H1 (cell line): Measurements from ENCODE around the gene BHMT. TPM values are rescaled to one million over a fixed set of nuclear protein-coding genes. Genes with fewer than 3 reads are reported as not detected.
"Not testable (repeated sequence)": the region's sequence is repeated elsewhere in the genome, so short reads cannot be mapped to it uniquely, and the experiment has no call there.

Experiments used
- CTCF ChIA-PET: fragments of 300-600 bp; sonication (Branson Sonifier 250); formaldehyde crosslinking; loops from one replicate; lab custom pipeline; 2021; ENCODE audit not compliant: partially characterized antibody; lab: Charles Lee
- POLR2A ChIA-PET: fragments of 300-600 bp; sonication (Branson Sonifier 250); formaldehyde crosslinking; loops from one replicate; lab custom pipeline; 2021; ENCODE audit warnings: inconsistent platforms; ENCODE audit not compliant: partially characterized antibody; lab: Charles Lee
- DNase-seq, 2 experiments: peaks; one replicate each; pipeline versions ENCODE4 v3.0.0 to v3.0.0-alpha.2; 2010 to 2022; ENCODE audit warnings: low spot score in 2 of 2, low read depth in 1 of 2, mixed read lengths in 1 of 2
- FAIRE-seq: peaks from 2 replicates; lab custom pipeline; 2011; peaks lifted over from hg19 to GRCh38; lab: Jason Lieb, UNC
- H2AFZ ChIP-seq: 2 replicates; pipeline ENCODE4 v1.8.1; 2012; ENCODE audit warnings: low read length, inconsistent platforms
- H2AK5ac ChIP-seq: 2 replicates; pipeline ENCODE4 v1.6.1; 2013; ENCODE audit warnings: low read depth, low read length
- H2BK120ac ChIP-seq: replicated peaks from 2 replicates; pipeline ENCODE3; 2013; ENCODE audit warnings: low read depth, low read length, inconsistent platforms
- H2BK12ac ChIP-seq: 2 replicates; pipeline ENCODE4 v1.6.1; 2013; ENCODE audit warnings: low read depth, low read length
- H2BK15ac ChIP-seq: 2 replicates; pipeline ENCODE4 v1.6.1; 2013; ENCODE audit warnings: low read length
- H2BK20ac ChIP-seq: 2 replicates; pipeline ENCODE4 v1.6.1; 2013; ENCODE audit warnings: low read length
- H2BK5ac ChIP-seq: 2 replicates; pipeline ENCODE4 v1.6.1; 2013; ENCODE audit warnings: low read depth, low read length
- H3K14ac ChIP-seq: 2 replicates; pipeline ENCODE4 v1.6.1; 2013; ENCODE audit warnings: inconsistent platforms; ENCODE audit not compliant: insufficient read length
- H3K18ac ChIP-seq: 2 replicates; pipeline ENCODE4 v1.6.1; 2013; ENCODE audit warnings: low read length; ENCODE audit errors: extremely low read depth
- H3K23ac ChIP-seq: 2 replicates; pipeline ENCODE4 v1.6.1; 2013; ENCODE audit warnings: inconsistent platforms; ENCODE audit not compliant: insufficient read length
- H3K23me2 ChIP-seq: 2 replicates; pipeline ENCODE4 v1.6.1; 2013; ENCODE audit warnings: low read depth, low read length
- H3K27ac ChIP-seq: 2 replicates; pipeline ENCODE4 v1.6.1; 2011; ENCODE audit warnings: low read depth, low read length, inconsistent platforms
- H3K27me3 ChIP-seq, 4 experiments: replicated peaks in 1 of 4; 1 replicate in 1 of 4; 2 replicates in 3 of 4; pipeline versions ENCODE4 v1.6.1 to v1.8.1; 2011 to 2013; ENCODE audit warnings: low read length in 3 of 4, mild to moderate bottlenecking in 3 of 4, inconsistent platforms in 2 of 4, mixed read lengths in 2 of 4, moderate library complexity in 1 of 4; ENCODE audit not compliant: control insufficient read depth in 3 of 4, insufficient read depth in 3 of 4; ENCODE audit errors: extremely low read depth in 1 of 4
- H3K36me3 ChIP-seq, 4 experiments: 2 replicates each; pipeline versions ENCODE4 v1.6.1 to v1.8.1; 2011 to 2013; ENCODE audit warnings: mild to moderate bottlenecking in 4 of 4, low read length in 3 of 4, moderate library complexity in 2 of 4, control low read depth in 1 of 4, inconsistent platforms in 1 of 4; ENCODE audit not compliant: insufficient read depth in 4 of 4, control insufficient read depth in 2 of 4
- H3K4ac ChIP-seq: replicated peaks from 2 replicates; pipeline ENCODE3; 2013; ENCODE audit warnings: low read length, low read depth, mixed read lengths, inconsistent platforms; ENCODE audit not compliant: insufficient read length
- H3K4me1 ChIP-seq, 4 experiments: replicated peaks in 1 of 4; 1 replicate in 1 of 4; 2 replicates in 3 of 4; pipeline versions ENCODE4 v1.6.1 to v1.8.1; 2011 to 2013; ENCODE audit warnings: low read length in 3 of 4, inconsistent platforms in 2 of 4, mixed read lengths in 1 of 4; ENCODE audit not compliant: insufficient read depth in 4 of 4, control insufficient read depth in 3 of 4
- H3K4me2 ChIP-seq, 2 experiments: 2 replicates each; pipeline versions ENCODE4 v1.6.1 to v1.8.1; 2011 to 2013; ENCODE audit warnings: low read depth in 2 of 2, low read length in 2 of 2, control low read depth in 1 of 2, inconsistent platforms in 1 of 2, mild to moderate bottlenecking in 1 of 2; ENCODE audit not compliant: insufficient read depth in 1 of 2
- H3K4me3 ChIP-seq, 4 experiments: fragments of 200-600, 300-600 bp in 1 of 4; sonication (generic), shearing (Covaris generic), sonication (Bioruptor Twin) in 1 of 4; 2 replicates each; pipeline versions ENCODE4 v1.5.1 to v1.8.1; 2011 to 2016; ENCODE audit warnings: low read length in 4 of 4, low read depth in 3 of 4, control low read depth in 2 of 4, inconsistent platforms in 2 of 4, mild to moderate bottlenecking in 2 of 4, mixed read lengths in 1 of 4, moderate library complexity in 1 of 4; ENCODE audit not compliant: insufficient read depth in 2 of 4; ENCODE audit errors: extremely low read depth in 1 of 4
- H3K56ac ChIP-seq: replicated peaks from 2 replicates; pipeline ENCODE3; 2013; ENCODE audit warnings: low read depth, mild to moderate bottlenecking, mixed read lengths, low read length, inconsistent platforms; ENCODE audit not compliant: insufficient read length
- H3K79me1 ChIP-seq: 2 replicates; pipeline ENCODE4 v1.6.1; 2013; ENCODE audit warnings: low read depth, low read length, control low read depth
- H3K79me2 ChIP-seq, 2 experiments: 2 replicates each; pipeline versions ENCODE4 v1.6.1 to v1.8.1; 2012 to 2013; ENCODE audit warnings: low read length in 2 of 2, mild to moderate bottlenecking in 2 of 2, inconsistent platforms in 1 of 2; ENCODE audit not compliant: insufficient read depth in 2 of 2, control insufficient read depth in 1 of 2
- H3K9ac ChIP-seq, 4 experiments: replicated peaks in 1 of 4; 1 replicate in 1 of 4; 2 replicates in 3 of 4; pipeline versions ENCODE4 v1.6.1 to v1.8.1; 2011 to 2013; ENCODE audit warnings: low read depth in 3 of 4, low read length in 3 of 4, control low read depth in 2 of 4, mild to moderate bottlenecking in 2 of 4, moderate library complexity in 2 of 4, inconsistent platforms in 1 of 4; ENCODE audit errors: extremely low read depth in 1 of 4
- H3K9me3 ChIP-seq, 2 experiments: 2 replicates each; pipeline versions ENCODE4 v1.6.1 to v1.8.1; 2012 to 2013; ENCODE audit warnings: mild to moderate bottlenecking in 2 of 2, moderate library complexity in 2 of 2, control low read depth in 1 of 2, inconsistent platforms in 1 of 2, low read depth in 1 of 2, low read length in 1 of 2, mixed read lengths in 1 of 2; ENCODE audit not compliant: insufficient read depth in 2 of 2
- H4K20me1 ChIP-seq, 2 experiments: replicated peaks in 1 of 2; 2 replicates each; pipeline versions ENCODE3 to v1.8.1; 2011 to 2013; ENCODE audit warnings: inconsistent platforms in 2 of 2, low read length in 2 of 2, mild to moderate bottlenecking in 1 of 2; ENCODE audit not compliant: insufficient read depth in 2 of 2, control insufficient read depth in 1 of 2
- H4K5ac ChIP-seq: 2 replicates; pipeline ENCODE4 v1.6.1; 2013; ENCODE audit warnings: low read length, low read depth, mixed read lengths, inconsistent platforms; ENCODE audit not compliant: insufficient read length
- H4K8ac ChIP-seq: 2 replicates; pipeline ENCODE4 v1.8.0; 2013; ENCODE audit warnings: mild to moderate bottlenecking, moderate library complexity, low read length, inconsistent platforms; ENCODE audit not compliant: insufficient read depth; ENCODE audit errors: extremely low read depth
- H4K91ac ChIP-seq: replicated peaks from 2 replicates; pipeline ENCODE3; 2013; ENCODE audit warnings: low read length, mixed read lengths, inconsistent platforms; ENCODE audit not compliant: insufficient read length
- WGBS, 2 experiments: shearing (Covaris generic) in 1 of 2; methylation state at CpG; one replicate each; pipeline versions ENCODE4 v1.1.6 to v1.1.7; 2013 to 2015; ENCODE audit warnings: low lambda C conversion rate in 2 of 2, mixed read lengths in 2 of 2, inconsistent platforms in 1 of 2, low coverage in 1 of 2, missing lambda C conversion rate in 1 of 2; ENCODE audit not compliant: insufficient replicate concordance in 2 of 2, insufficient coverage in 1 of 2, insufficient read length in 1 of 2; ENCODE audit errors: extremely low coverage in 1 of 2, missing lambda C conversion rate in 1 of 2; 5-methylcytosine and 5-hydroxymethylcytosine counted together
- polyA plus RNA-seq, 7 experiments: library from polyadenylated mRNA; depleted of rRNA in 3 of 7; stranded (reverse) in 5 of 7; unstranded in 2 of 7; fragments of >200 nt in 5 of 7; fragments of 200-250 nt in 2 of 7; gene quantifications; 1 replicate in 5 of 7; 2 replicates in 1 of 7; 4 replicates in 1 of 7; pipeline versions ENCODE4 v1.2.1 to v1.2.3, GENCODE V29; 2011 to 2013; ENCODE audit warnings: missing spikeins in 2 of 7, mixed read lengths in 2 of 7
- total RNA-seq: library from RNA; stranded (reverse); fragmentation: NEBNext Ultra II Directional; extraction: Animal tissue kit (Norgen Biotek cat#: 25700); gene quantifications from 2 replicates; pipeline ENCODE4 v1.2.1, GENCODE V29; 2021

The BHMT gene
- total and polyA plus RNA-seq, 2 of the 8 experiments (the other 6 are each of a cell fraction or from before 2014, with no cell fraction given) = 0.54 to 1.6 TPM

GRCh38 chr5:79180449-79180848 lies 68.8 kb downstream of the BHMT start:
- H3K14ac ChIP-seq, H3K36me3 ChIP-seq, H4K20me1 ChIP-seq, H2AK5ac ChIP-seq, H2BK15ac ChIP-seq, H2BK5ac ChIP-seq, H4K8ac ChIP-seq, H3K4me1 ChIP-seq, POLR2A ChIA-PET, H2AFZ ChIP-seq, FAIRE-seq, H3K56ac ChIP-seq, DNase-seq, H3K18ac ChIP-seq, H3K27ac ChIP-seq, H3K4me2 ChIP-seq, H3K27me3 ChIP-seq, H3K79me1 ChIP-seq, H2BK12ac ChIP-seq, H4K5ac ChIP-seq, H2BK120ac ChIP-seq, H3K4ac ChIP-seq, H3K79me2 ChIP-seq, H3K4me3 ChIP-seq, H3K9ac ChIP-seq, H3K23ac ChIP-seq, H3K9me3 ChIP-seq, H2BK20ac ChIP-seq, H4K91ac ChIP-seq, H3K23me2 ChIP-seq: not testable (repeated sequence)
- CTCF ChIA-PET = interaction anchor here (1.0 to 1.5 kb wide), 3 partner anchors 13 to 24 kb away, joined by 3 read pairs; no protein-coding TSS in a partner anchor
- WGBS, 2 experiments = 89% methylated on average over 3 of the region's 4 CpGs; no CpG with 5 or more reads in 1 of the 2 experiments
